GM12874 (cell line): ENCODE results near the gene ANTXRL.

Experiments used
- CTCF ChIP-seq: IDR thresholded peaks from 2 replicates; pipeline ENCODE4 v1.5.1; 2011; ENCODE audit warnings: low read depth, mild to moderate bottlenecking, control low read depth, low read length, moderate library complexity; ENCODE audit not compliant: insufficient read depth

Gene ANTXRL

GRCh38 chr10:46285966-46286620 lies 704 bp upstream of the ANTXRL start:
- no peak for TF ChIP-seq CTCF

GRCh38 chr10:46287846-46288477 lies 1.2 kb downstream of the ANTXRL start:
- TF ChIP-seq CTCF = no peak

DNA sequence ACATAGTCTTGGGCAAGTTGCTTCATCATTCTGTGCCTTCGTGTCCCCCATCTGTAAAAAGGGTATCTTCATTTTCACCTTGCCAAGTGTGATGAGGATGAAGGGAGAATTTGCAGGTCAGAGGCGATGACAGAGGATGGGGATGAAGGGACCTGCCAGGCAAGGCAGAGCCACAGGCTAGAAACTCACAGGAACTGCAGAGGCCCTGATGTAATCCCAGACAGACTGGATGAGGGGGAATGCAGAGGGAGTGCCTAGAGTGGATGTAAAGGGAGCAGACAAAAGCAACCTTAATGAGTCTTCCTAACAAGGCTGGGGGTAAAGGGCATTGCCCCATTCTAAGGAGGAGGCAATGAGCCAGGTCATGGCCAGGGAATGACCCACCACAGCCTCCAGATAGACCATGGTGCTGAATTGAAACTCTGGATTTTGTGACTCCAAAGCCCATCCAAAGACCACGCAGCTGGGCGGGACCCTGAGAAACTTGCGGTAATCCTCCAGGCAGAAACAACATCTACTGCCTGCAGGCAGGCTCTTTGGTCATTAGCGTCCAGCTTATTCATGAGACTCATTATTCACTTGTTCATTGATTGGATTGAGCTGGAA lies 1.9 kb downstream of the ANTXRL start:
- no peak for TF ChIP-seq CTCF

DNA sequence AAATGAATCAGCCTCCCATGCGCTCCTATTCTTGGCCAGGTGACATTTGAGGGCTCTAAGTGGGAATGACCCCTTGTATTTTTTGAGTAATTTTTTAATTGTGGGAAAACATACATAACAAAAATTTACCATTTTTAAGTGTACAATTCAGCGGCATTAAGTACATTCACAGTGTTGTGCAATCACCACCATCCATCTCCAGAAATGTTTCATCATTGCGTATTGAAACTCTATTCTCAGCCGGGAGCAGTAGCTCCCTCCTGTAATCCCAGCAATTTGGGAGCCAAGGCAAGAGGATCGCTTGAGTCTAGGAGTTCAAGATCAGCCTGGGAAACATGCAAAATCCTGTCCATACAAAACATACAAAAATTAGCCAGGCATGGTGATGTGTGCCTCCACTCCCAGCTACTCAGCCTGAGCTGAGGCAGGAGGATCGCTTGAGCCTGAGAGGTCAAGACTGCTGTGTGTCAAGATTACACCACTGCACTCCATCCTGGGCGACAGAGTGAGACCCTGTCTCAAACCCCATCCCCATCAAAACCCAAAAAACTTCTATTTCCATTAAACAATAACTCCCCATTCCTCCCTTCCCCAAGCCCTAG lies 2.5 kb downstream of the ANTXRL start:
- no peak for TF ChIP-seq CTCF

DNA sequence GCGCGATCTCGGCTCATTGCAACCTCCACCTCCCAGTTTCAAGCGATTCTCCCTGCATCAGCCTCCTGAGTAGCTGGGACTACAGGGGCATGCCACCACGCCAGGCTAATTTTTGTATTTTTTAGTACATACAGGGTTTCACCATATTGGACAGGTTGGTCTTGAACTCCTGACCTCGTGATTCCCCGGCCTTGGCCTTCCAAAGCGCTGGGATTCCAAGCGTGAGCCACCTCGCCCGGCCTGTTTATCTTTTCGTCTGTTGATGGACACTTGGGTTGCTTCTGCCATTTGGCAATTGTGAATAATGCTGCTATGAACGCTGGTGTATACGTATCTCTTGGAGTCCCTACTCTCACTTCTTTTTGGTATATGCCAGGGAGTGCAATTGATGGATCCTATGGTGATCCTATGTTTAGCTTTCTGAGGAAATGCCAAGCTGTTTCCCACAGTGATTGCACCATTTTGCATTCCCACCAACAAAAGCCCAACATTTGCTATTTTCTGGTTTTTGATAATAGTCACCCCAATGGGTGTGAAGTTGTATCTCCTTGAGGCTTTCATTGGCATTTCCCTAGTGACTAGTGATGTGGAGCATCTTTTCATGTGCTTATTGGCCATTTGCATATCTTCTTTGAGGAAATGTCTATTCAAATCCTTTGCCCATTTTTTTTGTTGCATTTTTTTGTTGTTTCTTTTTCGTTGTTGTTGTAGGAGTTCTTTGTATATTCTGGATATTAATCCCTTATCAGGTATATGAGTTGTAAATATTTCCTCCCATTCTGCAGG lies 3.5 kb downstream of the ANTXRL start:
- no peak for TF ChIP-seq CTCF

DNA sequence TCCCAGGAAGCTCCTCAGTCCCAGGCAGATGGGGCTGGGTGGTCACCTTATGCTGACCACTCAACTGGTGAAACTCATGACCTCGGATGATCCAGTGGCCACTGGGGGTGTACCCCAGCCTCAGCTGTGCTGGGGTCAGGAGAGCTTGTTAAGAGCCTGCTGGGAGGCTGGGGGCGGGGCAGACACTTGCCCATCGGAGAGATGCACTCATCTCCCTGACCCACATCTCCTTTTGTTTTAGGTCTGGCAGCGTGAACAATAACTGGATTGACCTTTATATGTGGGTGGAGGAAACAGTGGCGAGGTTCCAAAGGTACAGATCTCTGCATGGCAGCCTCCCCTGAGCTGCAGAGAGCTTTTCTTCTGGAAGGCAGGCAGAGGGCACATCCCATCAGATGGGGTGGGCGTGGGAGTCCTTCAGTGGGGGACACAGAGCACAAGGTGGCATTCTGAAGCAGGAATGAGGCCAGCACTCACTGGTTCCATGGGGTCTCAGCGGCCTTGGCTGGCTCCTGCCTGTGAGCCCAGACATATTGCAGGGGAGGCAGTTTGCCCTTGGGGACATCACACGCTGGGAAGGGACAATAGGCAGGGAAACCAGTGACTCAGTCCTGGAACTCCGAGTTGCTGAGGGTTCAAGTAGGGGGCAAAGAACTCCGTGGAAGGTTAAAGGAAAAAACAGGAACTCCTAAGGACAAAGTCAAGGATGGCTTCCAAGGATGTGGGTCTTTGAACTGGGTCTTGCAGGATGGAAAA lies 5.2 kb downstream of the ANTXRL start:
- TF ChIP-seq CTCF = no peak
